HepG2 (cell line): Measurements from ENCODE around the gene VPS11. TPM values are rescaled to one million over a fixed set of nuclear protein-coding genes. Genes with fewer than 3 reads are reported as not detected.

Experiments used
- CC2D1A ChIP-seq: sonication (generic); formaldehyde crosslinking; IDR thresholded peaks from 2 replicates; pipeline ENCODE4 v1.8.1; 2023; ENCODE audit warnings: mild to moderate bottlenecking, missing genetic modification reagents
- CREB1 ChIP-seq, 2 experiments: fragments of 450-650 bp in 1 of 2; IDR thresholded peaks; 2 replicates each; pipeline ENCODE4 v1.6.1; 2016 to 2017; ENCODE audit warnings: control low read depth in 1 of 2, mild to moderate bottlenecking in 1 of 2, missing compliant biosample characterization in 1 of 2, missing genetic modification characterization in 1 of 2
- GATAD1 ChIP-seq: IDR thresholded peaks from 2 replicates; pipeline ENCODE4 v1.6.1; 2016; ENCODE audit warnings: missing genetic modification reagents, missing compliant biosample characterization
- REPIN1 ChIP-seq: sonication (generic); formaldehyde crosslinking; IDR thresholded peaks from 2 replicates; pipeline ENCODE4 v1.8.0; 2022; ENCODE audit warnings: missing genetic modification reagents, low read depth, mild to moderate bottlenecking, borderline replicate concordance
- SMC3 ChIP-seq: IDR thresholded peaks from 2 replicates; pipeline ENCODE4 v1.6.1; 2011; ENCODE audit warnings: low read length, improper control_type of control experiment
- ZNF460 ChIP-seq: sonication (generic); formaldehyde crosslinking; IDR thresholded peaks from 2 replicates; pipeline ENCODE4 v1.5.1; 2020; ENCODE audit warnings: missing genetic modification reagents, mild to moderate bottlenecking, borderline replicate concordance
- ZNF530 ChIP-seq: sonication (generic); formaldehyde crosslinking; IDR thresholded peaks from 2 replicates; pipeline ENCODE4 v1.5.0; 2020; ENCODE audit warnings: low read depth, mild to moderate bottlenecking, missing genetic modification reagents
- ZSCAN31 ChIP-seq: sonication (generic); formaldehyde crosslinking; IDR thresholded peaks from 2 replicates; pipeline ENCODE4 v1.5.0; 2020; ENCODE audit warnings: low read depth, mild to moderate bottlenecking, missing genetic modification reagents
- polyA plus RNA-seq, 8 experiments: library from polyadenylated mRNA; depleted of rRNA in 3 of 8; stranded (reverse) in 7 of 8; unstranded in 1 of 8; fragments of >200 nt; fragmentation: Illumina TruSeq in 4 of 8; extraction: Trizol in 4 of 8; gene quantifications; 2 replicates each; pipeline versions ENCODE4 v1.2.1 to v1.2.3, GENCODE V29; 2011 to 2016; ENCODE audit warnings: low read depth in 4 of 8, missing spikeins in 1 of 8, mixed read lengths in 1 of 8; ENCODE audit not compliant: insufficient read depth in 1 of 8
- total RNA-seq, 5 experiments: library from RNA; depleted of rRNA; stranded (reverse); fragments of >200 nt; fragmentation: Illumina TruSeq; extraction: Trizol; gene quantifications; 2 replicates each; pipeline ENCODE4 v1.2.3, GENCODE V29; 2016; ENCODE audit warnings: low read depth in 1 of 5
- TF ChIP-seq, protein P1 (sequence below): sonication (generic); formaldehyde crosslinking; IDR thresholded peaks from 2 replicates; pipeline ENCODE4 v1.5.1; 2020; ENCODE audit warnings: missing genetic modification reagents, mild to moderate bottlenecking, borderline replicate concordance
- TF ChIP-seq, protein P2 (sequence below): sonication (generic); formaldehyde crosslinking; IDR thresholded peaks from 2 replicates; pipeline ENCODE4 v1.5.0; 2020; ENCODE audit warnings: missing genetic modification reagents
- TF ChIP-seq, protein P3 (sequence below): sonication (generic); formaldehyde crosslinking; conservative IDR thresholded peaks from 2 replicates; pipeline ENCODE4 v1.4.0; 2020; ENCODE audit warnings: missing genetic modification reagents
- TF ChIP-seq, protein P4 (sequence below): sonication (generic); formaldehyde crosslinking; IDR thresholded peaks from 2 replicates; pipeline ENCODE4 v1.5.1; 2020; ENCODE audit warnings: mild to moderate bottlenecking, missing genetic modification reagents, borderline replicate concordance
- TF ChIP-seq, protein P5 (sequence below): sonication (generic); formaldehyde crosslinking; conservative IDR thresholded peaks from 2 replicates; pipeline ENCODE4 v1.5.0; 2020; ENCODE audit warnings: missing genetic modification reagents
- TF ChIP-seq, protein P6 (sequence below): sonication (generic); formaldehyde crosslinking; IDR thresholded peaks from 2 replicates; pipeline ENCODE4 v1.4.0; 2020; ENCODE audit warnings: mild to moderate bottlenecking, missing genetic modification reagents

The VPS11 gene
- total and polyA plus RNA-seq, 2 of the 13 experiments (the other 11 are each of a cell fraction or from before 2014, with no cell fraction given): 13.7 to 21.6 TPM

DNA sequence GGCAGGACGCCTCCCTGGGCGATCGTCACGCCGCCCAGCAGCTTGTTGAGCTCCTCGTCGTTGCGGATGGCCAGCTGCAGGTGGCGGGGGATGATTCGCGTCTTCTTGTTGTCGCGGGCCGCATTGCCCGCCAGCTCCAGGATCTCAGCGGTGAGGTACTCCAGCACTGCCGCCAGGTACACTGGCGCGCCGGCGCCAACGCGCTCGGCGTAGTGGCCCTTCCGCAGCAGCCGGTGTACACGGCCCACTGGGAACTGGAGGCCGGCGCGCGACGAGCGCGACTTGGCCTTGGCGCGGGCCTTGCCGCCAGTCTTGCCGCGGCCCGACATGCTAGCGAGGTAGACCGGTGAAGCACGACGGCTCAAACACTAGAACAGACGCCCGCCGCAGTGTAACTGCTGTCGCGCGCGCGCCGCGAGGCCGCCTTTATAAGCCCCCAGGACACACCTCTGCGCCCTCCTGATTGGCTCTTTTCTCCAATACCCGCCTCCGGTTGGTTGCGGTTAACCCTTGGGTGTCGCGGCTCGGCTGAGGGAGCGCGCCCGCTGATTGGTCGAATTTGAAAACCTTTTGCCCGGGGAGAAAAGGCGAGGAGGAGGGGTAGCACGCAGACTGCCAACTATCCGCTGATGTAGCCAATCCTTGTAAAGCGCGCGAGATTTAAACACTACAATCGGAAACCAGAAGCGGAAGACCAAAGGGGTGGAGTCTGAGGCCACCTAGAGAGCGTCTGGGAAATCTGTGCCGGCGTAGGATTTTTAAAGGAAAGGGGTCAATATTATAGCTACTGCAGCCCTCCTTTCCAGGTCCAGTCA is 27.7 kb downstream of the VPS11 start (continued):
- TF ChIP-seq, protein P1, sequence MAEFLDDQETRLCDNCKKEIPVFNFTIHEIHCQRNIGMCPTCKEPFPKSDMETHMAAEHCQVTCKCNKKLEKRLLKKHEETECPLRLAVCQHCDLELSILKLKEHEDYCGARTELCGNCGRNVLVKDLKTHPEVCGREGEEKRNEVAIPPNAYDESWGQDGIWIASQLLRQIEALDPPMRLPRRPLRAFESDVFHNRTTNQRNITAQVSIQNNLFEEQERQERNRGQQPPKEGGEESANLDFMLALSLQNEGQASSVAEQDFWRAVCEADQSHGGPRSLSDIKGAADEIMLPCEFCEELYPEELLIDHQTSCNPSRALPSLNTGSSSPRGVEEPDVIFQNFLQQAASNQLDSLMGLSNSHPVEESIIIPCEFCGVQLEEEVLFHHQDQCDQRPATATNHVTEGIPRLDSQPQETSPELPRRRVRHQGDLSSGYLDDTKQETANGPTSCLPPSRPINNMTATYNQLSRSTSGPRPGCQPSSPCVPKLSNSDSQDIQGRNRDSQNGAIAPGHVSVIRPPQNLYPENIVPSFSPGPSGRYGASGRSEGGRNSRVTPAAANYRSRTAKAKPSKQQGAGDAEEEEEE: no peak
- TF ChIP-seq, protein P2, sequence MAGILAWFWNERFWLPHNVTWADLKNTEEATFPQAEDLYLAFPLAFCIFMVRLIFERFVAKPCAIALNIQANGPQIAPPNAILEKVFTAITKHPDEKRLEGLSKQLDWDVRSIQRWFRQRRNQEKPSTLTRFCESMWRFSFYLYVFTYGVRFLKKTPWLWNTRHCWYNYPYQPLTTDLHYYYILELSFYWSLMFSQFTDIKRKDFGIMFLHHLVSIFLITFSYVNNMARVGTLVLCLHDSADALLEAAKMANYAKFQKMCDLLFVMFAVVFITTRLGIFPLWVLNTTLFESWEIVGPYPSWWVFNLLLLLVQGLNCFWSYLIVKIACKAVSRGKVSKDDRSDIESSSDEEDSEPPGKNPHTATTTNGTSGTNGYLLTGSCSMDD (CRISPR knock-in tag): peak; percentile 47; the same call in 1 of the 2 replicates
- TF ChIP-seq, protein P3, sequence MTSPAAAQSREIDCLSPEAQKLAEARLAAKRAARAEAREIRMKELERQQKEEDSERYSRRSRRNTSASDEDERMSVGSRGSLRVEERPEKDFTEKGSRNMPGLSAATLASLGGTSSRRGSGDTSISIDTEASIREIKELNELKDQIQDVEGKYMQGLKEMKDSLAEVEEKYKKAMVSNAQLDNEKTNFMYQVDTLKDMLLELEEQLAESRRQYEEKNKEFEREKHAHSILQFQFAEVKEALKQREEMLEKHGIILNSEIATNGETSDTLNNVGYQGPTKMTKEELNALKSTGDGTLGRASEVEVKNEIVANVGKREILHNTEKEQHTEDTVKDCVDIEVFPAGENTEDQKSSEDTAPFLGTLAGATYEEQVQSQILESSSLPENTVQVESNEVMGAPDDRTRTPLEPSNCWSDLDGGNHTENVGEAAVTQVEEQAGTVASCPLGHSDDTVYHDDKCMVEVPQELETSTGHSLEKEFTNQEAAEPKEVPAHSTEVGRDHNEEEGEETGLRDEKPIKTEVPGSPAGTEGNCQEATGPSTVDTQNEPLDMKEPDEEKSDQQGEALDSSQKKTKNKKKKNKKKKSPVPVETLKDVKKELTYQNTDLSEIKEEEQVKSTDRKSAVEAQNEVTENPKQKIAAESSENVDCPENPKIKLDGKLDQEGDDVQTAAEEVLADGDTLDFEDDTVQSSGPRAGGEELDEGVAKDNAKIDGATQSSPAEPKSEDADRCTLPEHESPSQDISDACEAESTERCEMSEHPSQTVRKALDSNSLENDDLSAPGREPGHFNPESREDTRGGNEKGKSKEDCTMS (CRISPR knock-in tag): no peak
- TF ChIP-seq, protein P4, sequence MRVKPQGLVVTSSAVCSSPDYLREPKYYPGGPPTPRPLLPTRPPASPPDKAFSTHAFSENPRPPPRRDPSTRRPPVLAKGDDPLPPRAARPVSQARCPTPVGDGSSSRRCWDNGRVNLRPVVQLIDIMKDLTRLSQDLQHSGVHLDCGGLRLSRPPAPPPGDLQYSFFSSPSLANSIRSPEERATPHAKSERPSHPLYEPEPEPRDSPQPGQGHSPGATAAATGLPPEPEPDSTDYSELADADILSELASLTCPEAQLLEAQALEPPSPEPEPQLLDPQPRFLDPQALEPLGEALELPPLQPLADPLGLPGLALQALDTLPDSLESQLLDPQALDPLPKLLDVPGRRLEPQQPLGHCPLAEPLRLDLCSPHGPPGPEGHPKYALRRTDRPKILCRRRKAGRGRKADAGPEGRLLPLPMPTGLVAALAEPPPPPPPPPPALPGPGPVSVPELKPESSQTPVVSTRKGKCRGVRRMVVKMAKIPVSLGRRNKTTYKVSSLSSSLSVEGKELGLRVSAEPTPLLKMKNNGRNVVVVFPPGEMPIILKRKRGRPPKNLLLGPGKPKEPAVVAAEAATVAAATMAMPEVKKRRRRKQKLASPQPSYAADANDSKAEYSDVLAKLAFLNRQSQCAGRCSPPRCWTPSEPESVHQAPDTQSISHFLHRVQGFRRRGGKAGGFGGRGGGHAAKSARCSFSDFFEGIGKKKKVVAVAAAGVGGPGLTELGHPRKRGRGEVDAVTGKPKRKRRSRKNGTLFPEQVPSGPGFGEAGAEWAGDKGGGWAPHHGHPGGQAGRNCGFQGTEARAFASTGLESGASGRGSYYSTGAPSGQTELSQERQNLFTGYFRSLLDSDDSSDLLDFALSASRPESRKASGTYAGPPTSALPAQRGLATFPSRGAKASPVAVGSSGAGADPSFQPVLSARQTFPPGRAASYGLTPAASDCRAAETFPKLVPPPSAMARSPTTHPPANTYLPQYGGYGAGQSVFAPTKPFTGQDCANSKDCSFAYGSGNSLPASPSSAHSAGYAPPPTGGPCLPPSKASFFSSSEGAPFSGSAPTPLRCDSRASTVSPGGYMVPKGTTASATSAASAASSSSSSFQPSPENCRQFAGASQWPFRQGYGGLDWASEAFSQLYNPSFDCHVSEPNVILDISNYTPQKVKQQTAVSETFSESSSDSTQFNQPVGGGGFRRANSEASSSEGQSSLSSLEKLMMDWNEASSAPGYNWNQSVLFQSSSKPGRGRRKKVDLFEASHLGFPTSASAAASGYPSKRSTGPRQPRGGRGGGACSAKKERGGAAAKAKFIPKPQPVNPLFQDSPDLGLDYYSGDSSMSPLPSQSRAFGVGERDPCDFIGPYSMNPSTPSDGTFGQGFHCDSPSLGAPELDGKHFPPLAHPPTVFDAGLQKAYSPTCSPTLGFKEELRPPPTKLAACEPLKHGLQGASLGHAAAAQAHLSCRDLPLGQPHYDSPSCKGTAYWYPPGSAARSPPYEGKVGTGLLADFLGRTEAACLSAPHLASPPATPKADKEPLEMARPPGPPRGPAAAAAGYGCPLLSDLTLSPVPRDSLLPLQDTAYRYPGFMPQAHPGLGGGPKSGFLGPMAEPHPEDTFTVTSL (CRISPR knock-in tag): peak; percentile 52
- TF ChIP-seq ZSCAN31 (CRISPR knock-in tag) (peak; percentile 88), REPIN1 (CRISPR knock-in tag) (peak; percentile 91), ZNF460 (CRISPR knock-in tag) (no peak), SMC3 (no peak), CREB1 (IDR thresholded peaks at IDR 0.05) (peak; percentile 74; the same call in 1 of the 2 replicates), CREB1 (CRISPR knock-in tag; IDR thresholded peaks at IDR 0.05) (peak; percentile 90), ZNF530 (peak; percentile 42; the same call in 1 of the 2 replicates), CC2D1A (CRISPR knock-in tag) (peak; percentile 95), GATAD1 (CRISPR knock-in tag) (peak; percentile 59)
- TF ChIP-seq, protein P5, sequence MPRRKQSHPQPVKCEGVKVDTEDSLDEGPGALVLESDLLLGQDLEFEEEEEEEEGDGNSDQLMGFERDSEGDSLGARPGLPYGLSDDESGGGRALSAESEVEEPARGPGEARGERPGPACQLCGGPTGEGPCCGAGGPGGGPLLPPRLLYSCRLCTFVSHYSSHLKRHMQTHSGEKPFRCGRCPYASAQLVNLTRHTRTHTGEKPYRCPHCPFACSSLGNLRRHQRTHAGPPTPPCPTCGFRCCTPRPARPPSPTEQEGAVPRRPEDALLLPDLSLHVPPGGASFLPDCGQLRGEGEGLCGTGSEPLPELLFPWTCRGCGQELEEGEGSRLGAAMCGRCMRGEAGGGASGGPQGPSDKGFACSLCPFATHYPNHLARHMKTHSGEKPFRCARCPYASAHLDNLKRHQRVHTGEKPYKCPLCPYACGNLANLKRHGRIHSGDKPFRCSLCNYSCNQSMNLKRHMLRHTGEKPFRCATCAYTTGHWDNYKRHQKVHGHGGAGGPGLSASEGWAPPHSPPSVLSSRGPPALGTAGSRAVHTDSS (CRISPR knock-in tag): peak; percentile 27; the same call in 1 of the 2 replicates
- TF ChIP-seq, protein P6, sequence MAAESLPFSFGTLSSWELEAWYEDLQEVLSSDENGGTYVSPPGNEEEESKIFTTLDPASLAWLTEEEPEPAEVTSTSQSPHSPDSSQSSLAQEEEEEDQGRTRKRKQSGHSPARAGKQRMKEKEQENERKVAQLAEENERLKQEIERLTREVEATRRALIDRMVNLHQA (CRISPR knock-in tag): no peak
